Measurements from ENCODE around the gene PARP3. TPM values are rescaled to one million over a fixed set of nuclear protein-coding genes. Genes with fewer than 3 reads are reported as not detected.
A peak's percentile ranks its signal among the peaks of the same experiment; 100 is the strongest.

Gene PARP3
- total and polyA plus RNA-seq, 2 donors from 2014 or later = 28.5 to 30.1 TPM

DNA sequence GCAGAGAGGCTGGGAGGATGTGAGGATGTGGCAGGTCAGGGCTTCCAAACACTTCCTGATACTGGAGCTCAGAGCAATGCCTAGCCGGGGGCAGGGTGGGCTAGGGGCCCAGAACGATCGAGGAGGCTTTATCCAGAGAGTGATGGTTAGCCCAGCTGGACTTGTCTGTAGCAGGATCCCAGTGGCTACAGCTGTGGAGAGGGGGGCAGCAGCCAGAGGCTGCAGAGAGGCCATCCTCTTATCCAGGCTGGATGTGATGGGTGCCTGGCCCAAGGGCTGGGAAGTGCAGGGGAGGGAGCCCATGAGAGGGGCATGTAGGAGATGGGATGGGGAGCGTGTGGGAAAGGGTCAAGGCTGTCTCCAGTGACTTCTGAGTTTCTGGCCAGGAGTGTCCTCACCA is 4.6 kb downstream of the PARP3 start:
- Histone ChIP-seq H3K4me3 (ENCODE audit: low read length in 3 of 3) (no peak overlapping the region), H3K36me3 (ENCODE audit: control insufficient read depth in 2 of 3, insufficient read depth in 3 of 3, low read length in 3 of 3) (peaks cover 0 to 9% (median 4%) of the 10 kb centered on the region in 3 donors), H3K4me1 (ENCODE audit: control insufficient read depth in 2 of 3, insufficient read depth in 2 of 3, low read depth in 1 of 3, low read length in 3 of 3) (peaks cover 0 to 11% (median 10%) of the 10 kb centered on the region in 3 donors), H3K9me3 (ENCODE audit: control insufficient read depth in 2 of 3, insufficient read depth in 1 of 3, low read length in 3 of 3) (no peaks in the 10 kb centered on the region), H3K9ac (ENCODE audit: low read length in 3 of 3) (no peak overlapping the region), H3K27me3 (ENCODE audit: control insufficient read depth, insufficient read depth, low read length) (no peaks in the 10 kb centered on the region), H3K27ac (ENCODE audit: low read depth in 2 of 2, low read length in 2 of 2) (no peak overlapping the region)
- no peak for FAIRE-seq
- intact Hi-C loops (cut with DNase I) = no loop called here
- TF ChIP-seq, protein P1, sequence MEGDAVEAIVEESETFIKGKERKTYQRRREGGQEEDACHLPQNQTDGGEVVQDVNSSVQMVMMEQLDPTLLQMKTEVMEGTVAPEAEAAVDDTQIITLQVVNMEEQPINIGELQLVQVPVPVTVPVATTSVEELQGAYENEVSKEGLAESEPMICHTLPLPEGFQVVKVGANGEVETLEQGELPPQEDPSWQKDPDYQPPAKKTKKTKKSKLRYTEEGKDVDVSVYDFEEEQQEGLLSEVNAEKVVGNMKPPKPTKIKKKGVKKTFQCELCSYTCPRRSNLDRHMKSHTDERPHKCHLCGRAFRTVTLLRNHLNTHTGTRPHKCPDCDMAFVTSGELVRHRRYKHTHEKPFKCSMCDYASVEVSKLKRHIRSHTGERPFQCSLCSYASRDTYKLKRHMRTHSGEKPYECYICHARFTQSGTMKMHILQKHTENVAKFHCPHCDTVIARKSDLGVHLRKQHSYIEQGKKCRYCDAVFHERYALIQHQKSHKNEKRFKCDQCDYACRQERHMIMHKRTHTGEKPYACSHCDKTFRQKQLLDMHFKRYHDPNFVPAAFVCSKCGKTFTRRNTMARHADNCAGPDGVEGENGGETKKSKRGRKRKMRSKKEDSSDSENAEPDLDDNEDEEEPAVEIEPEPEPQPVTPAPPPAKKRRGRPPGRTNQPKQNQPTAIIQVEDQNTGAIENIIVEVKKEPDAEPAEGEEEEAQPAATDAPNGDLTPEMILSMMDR (IDR thresholded peaks at IDR 0.05; ENCODE audit: borderline replicate concordance, extremely low read depth, insufficient read depth) = no peak
- DNase-seq = peak in 1 of 5 donors; percentile 34

- no peak for FAIRE-seq
- Histone ChIP-seq H3K36me3 (ENCODE audit: control insufficient read depth in 2 of 3, insufficient read depth in 3 of 3, low read length in 3 of 3) (peaks cover 0 to 9% (median 4%) of the 10 kb centered on the region in 3 donors), H3K9me3 (ENCODE audit: control insufficient read depth in 2 of 3, insufficient read depth in 1 of 3, low read length in 3 of 3) (no peaks in the 10 kb centered on the region)
Measured at GRCh38 chr3:51947215-51947900, 5.2 kb downstream of the PARP3 start.

GRCh38 chr3:51948016-51948580 is 5.9 kb downstream of the PARP3 start:
- peaks cover 0 to 9% (median 4%) of the 10 kb centered on the region in 3 donors for H3K36me3 ChIP-seq (ENCODE audit: control insufficient read depth in 2 of 3, insufficient read depth in 3 of 3, low read length in 3 of 3)
- no peak overlapping the region for H3K4me3 ChIP-seq (ENCODE audit: low read length in 3 of 3)
- H3K9me3 ChIP-seq (ENCODE audit: control insufficient read depth in 2 of 3, insufficient read depth in 1 of 3, low read length in 3 of 3) = no peaks in the 10 kb centered on the region
- intact Hi-C loops (cut with DNase I) = no loop called here
- no peaks in the 10 kb centered on the region for H3K27me3 ChIP-seq (ENCODE audit: control insufficient read depth, insufficient read depth, low read length)
- no peak overlapping the region for H3K9ac ChIP-seq (ENCODE audit: low read length in 3 of 3)
- TF ChIP-seq, protein P1 (IDR thresholded peaks at IDR 0.05; ENCODE audit: borderline replicate concordance, extremely low read depth, insufficient read depth) = no peak
- H3K27ac ChIP-seq (ENCODE audit: low read depth in 2 of 2, low read length in 2 of 2) = no peak overlapping the region
- H3K4me1 ChIP-seq (ENCODE audit: control insufficient read depth in 2 of 3, insufficient read depth in 2 of 3, low read depth in 1 of 3, low read length in 3 of 3) = peaks cover 0 to 3% (median 3%) of the 10 kb centered on the region in 3 donors
- DNase-seq (peak in 2 of 5 donors; percentile 36 to 39), FAIRE-seq (no peak)

More at GRCh38 chr3:51947215-51947900, 5.2 kb downstream of the PARP3 start:
- TF ChIP-seq, protein P1 (IDR thresholded peaks at IDR 0.05; ENCODE audit: borderline replicate concordance, extremely low read depth, insufficient read depth) = no peak
- intact Hi-C loops (cut with DNase I) = no loop called here
- DNase-seq = peak in 2 of 5 donors; percentile 36 to 48
- Histone ChIP-seq H3K9ac (ENCODE audit: low read length in 3 of 3) (no peak overlapping the region), H3K4me1 (ENCODE audit: control insufficient read depth in 2 of 3, insufficient read depth in 2 of 3, low read depth in 1 of 3, low read length in 3 of 3) (peaks cover 0 to 10% (median 8%) of the 10 kb centered on the region in 3 donors), H3K4me3 (ENCODE audit: low read length in 3 of 3) (no peak overlapping the region), H3K27ac (ENCODE audit: low read depth in 2 of 2, low read length in 2 of 2) (no peak overlapping the region), H3K27me3 (ENCODE audit: control insufficient read depth, insufficient read depth, low read length) (no peaks in the 10 kb centered on the region)
